ENCODE measurements around the gene SSR2. TPM values are rescaled to one million over a fixed set of nuclear protein-coding genes. Genes with fewer than 3 reads are reported as not detected.

Gene SSR2
- total RNA-seq, result 207 TPM
- long read RNA-seq, transcript SSR2-201 (6 exons, 1,116 nt), result major isoform, 178 of 202 reads
- long read RNA-seq, partial matches to known transcripts, result 17 of 202 reads
- long read RNA-seq, other reads (novel, unspliced or antisense), result 4 of 202 reads

- no peaks in the 10 kb centered on the region for H3K9me3 ChIP-seq
- DNase-seq (peak; percentile 86), ATAC-seq (peak; percentile 96 to 99)
- peak within 1 kb of the TSS; percentile 91 for H3K27ac ChIP-seq
- H3K4me1 ChIP-seq, result peaks cover 19% of the 10 kb centered on the region
- H3K27me3 ChIP-seq (ENCODE audit: low read depth), result no peaks in the 10 kb centered on the region
- peaks cover 39% of the 10 kb centered on the region for H3K36me3 ChIP-seq
- H3K4me3 ChIP-seq, result peak within 1 kb of the TSS; percentile 74
- intact Hi-C loops (cut with DNase I), result no loop called here
- no peak for TF ChIP-seq CTCF (IDR thresholded peaks at IDR 0.05)
Observed at GRCh38 chr1:156020293-156021092, at the start of gene SSR2. Gene SSR2 (minus strand): TSS chr1:156020951. CDS start chr1:156020167, 784 bp downstream.

- Histone ChIP-seq H3K4me3 (no peak overlapping the region), H3K27me3 (ENCODE audit: low read depth) (no peaks in the 10 kb centered on the region), H3K9me3 (no peaks in the 10 kb centered on the region), H3K36me3 (peaks cover 8% of the 10 kb centered on the region), H3K4me1 (peaks cover 10% of the 10 kb centered on the region), H3K27ac (no peak overlapping the region)
- ATAC-seq (no peak), DNase-seq (no peak)
- intact Hi-C loops (cut with DNase I), result no loop called here
- no peak for TF ChIP-seq CTCF (IDR thresholded peaks at IDR 0.05)
Observed at GRCh38 chr1:156070548-156070947, 49.8 kb upstream of the SSR2 start.

GRCh38 chr1:156069490-156070455 is 49.0 kb upstream of the SSR2 start:
- DNase-seq, result no peak

GRCh38 chr1:156067262-156067661 is 46.5 kb upstream of the SSR2 start:
- intact Hi-C loops (cut with DNase I), result no loop called here
- Histone ChIP-seq H3K9me3 (no peaks in the 10 kb centered on the region), H3K27ac (no peak overlapping the region), H3K27me3 (ENCODE audit: low read depth) (no peaks in the 10 kb centered on the region), H3K4me1 (no peaks in the 10 kb centered on the region), H3K36me3 (peaks cover 8% of the 10 kb centered on the region), H3K4me3 (no peak overlapping the region)
- TF ChIP-seq CTCF (IDR thresholded peaks at IDR 0.05), result no peak
- no peak for ATAC-seq
- no peak for DNase-seq

More at GRCh38 chr1:156069490-156070455, 49.0 kb upstream of the SSR2 start:
- Histone ChIP-seq H3K9me3 (no peaks in the 10 kb centered on the region), H3K4me1 (peaks cover 2% of the 10 kb centered on the region), H3K36me3 (peaks cover 8% of the 10 kb centered on the region), H3K27me3 (ENCODE audit: low read depth) (no peaks in the 10 kb centered on the region), H3K4me3 (no peak overlapping the region), H3K27ac (peak overlapping the region; percentile 31)
- no peak for TF ChIP-seq CTCF (IDR thresholded peaks at IDR 0.05)
- intact Hi-C loops (cut with DNase I), result no loop called here
- no peak for ATAC-seq

GRCh38 chr1:156065871-156066270 is 45.1 kb upstream of the SSR2 start:
- intact Hi-C loops (cut with DNase I), result no loop called here

More at GRCh38 chr1:156065871-156066270, 45.1 kb upstream of the SSR2 start:
- no peaks in the 10 kb centered on the region for H3K9me3 ChIP-seq
- DNase-seq (no peak), ATAC-seq (no peak)
- H3K4me1 ChIP-seq, result no peaks in the 10 kb centered on the region
- no peak for TF ChIP-seq CTCF (IDR thresholded peaks at IDR 0.05)
- H3K27me3 ChIP-seq (ENCODE audit: low read depth), result no peaks in the 10 kb centered on the region
- H3K4me3 ChIP-seq, result no peak overlapping the region
- H3K27ac ChIP-seq, result no peak overlapping the region
- peaks cover 8% of the 10 kb centered on the region for H3K36me3 ChIP-seq

Measured in lower lobe of right lung (tissue), 2 donors.